HepG2 (cell line): ENCODE results near the gene INPP4B. TPM values are rescaled to one million over a fixed set of nuclear protein-coding genes. Genes with fewer than 3 reads are reported as not detected.

ENCODE experiments used
- ATAC-seq: fragments of 200-7000 bp; cut with Tn5 transposase; 3 replicates; pipeline ENCODE4 v1.9.1; 2020; ENCODE audit warnings: mild to moderate bottlenecking, moderate library complexity
- BruUV-seq: library from RNA; stranded (reverse); fragments of 400-500 nt; replicated peaks from 2 replicates; lab custom pipeline; 2021; lab: Mats Ljungman, UMichigan
- CTCF ChIA-PET: fragments of 300-600 bp; formaldehyde crosslinking; extraction: SDS; loops from one replicate; lab custom pipeline; 2021; ENCODE audit warnings: low total read pairs, inconsistent platforms, low intra/inter-chr PET ratio; lab: Yijun Ruan, JAX
- POLR2A ChIA-PET: fragments of 350-600 bp; sonication (Branson Sonifier 250); formaldehyde crosslinking; loops from one replicate; lab custom pipeline; 2020; ENCODE audit warnings: antibody characterized with exemption, inconsistent platforms; lab: Yijun Ruan, JAX
- DNase-seq: peaks from one replicate; pipeline ENCODE4 v3.0.0-alpha.2; 2015; ENCODE audit warnings: low spot score
- FAIRE-seq: peaks from 3 replicates; lab custom pipeline; 2011; peaks lifted over from hg19 to GRCh38; lab: Jason Lieb, UNC
- H2AFZ ChIP-seq: one replicate; pipeline ENCODE4 v1.6.1; 2011; ENCODE audit warnings: low read length, inconsistent platforms
- H3K27ac ChIP-seq: fragments of 300-600 bp; 3 replicates; pipeline ENCODE4 v1.8.0; 2011; ENCODE audit warnings: mixed run types, mild to moderate bottlenecking, mixed read lengths, low read length, inconsistent platforms; ENCODE audit not compliant: insufficient read depth; ENCODE audit errors: extremely low read length
- H3K27me3 ChIP-seq, 2 experiments: fragments of 200-600 bp in 1 of 2; 2 replicates in 1 of 2; 3 replicates in 1 of 2; pipeline versions ENCODE4 v1.6.0 to v1.8.0; 2011; ENCODE audit warnings: low read length in 2 of 2, mild to moderate bottlenecking in 2 of 2, moderate library complexity in 2 of 2, inconsistent platforms in 1 of 2; ENCODE audit not compliant: insufficient read depth in 2 of 2, control insufficient read depth in 1 of 2
- H3K36me3 ChIP-seq, 2 experiments: fragments of 200-600 bp in 1 of 2; replicated peaks in 1 of 2; 2 replicates in 1 of 2; 3 replicates in 1 of 2; pipeline versions ENCODE4 v1.5.1 to v1.8.0; 2011; ENCODE audit warnings: low read length in 2 of 2, inconsistent platforms in 1 of 2; ENCODE audit not compliant: insufficient read depth in 2 of 2, control insufficient read depth in 1 of 2
- H3K4me1 ChIP-seq: 2 replicates; pipeline ENCODE4 v1.5.1; 2012; ENCODE audit warnings: low read length, inconsistent platforms; ENCODE audit not compliant: insufficient read depth
- H3K4me2 ChIP-seq: 2 replicates; pipeline ENCODE4 v1.6.0; 2011; ENCODE audit warnings: low read depth, low read length, inconsistent platforms
- H3K4me3 ChIP-seq, 3 experiments: fragments of 200-600 bp in 1 of 3; sonication (generic), shearing (Covaris generic) in 1 of 3; replicated peaks in 1 of 3; 2 replicates each; pipeline ENCODE4 v1.5.1; 2011 to 2016; ENCODE audit warnings: low read length in 3 of 3, inconsistent platforms in 2 of 3, low read depth in 2 of 3, mild to moderate bottlenecking in 2 of 3, control low read depth in 1 of 3, mixed read lengths in 1 of 3; ENCODE audit not compliant: insufficient read depth in 1 of 3
- H3K79me2 ChIP-seq: one replicate; pipeline ENCODE4 v1.6.1; 2011; ENCODE audit warnings: low read length, inconsistent platforms; ENCODE audit not compliant: insufficient read depth
- H3K9ac ChIP-seq: 2 replicates; pipeline ENCODE4 v1.6.0; 2011; ENCODE audit warnings: mild to moderate bottlenecking, low read depth, low read length, inconsistent platforms; ENCODE audit not compliant: insufficient read depth
- H3K9me3 ChIP-seq: 2 replicates; pipeline ENCODE4 v1.5.1; 2012; ENCODE audit warnings: mild to moderate bottlenecking, low read length
- H4K20me1 ChIP-seq: 2 replicates; pipeline ENCODE4 v1.6.0; 2011; ENCODE audit warnings: inconsistent platforms, mild to moderate bottlenecking, low read length, moderate library complexity; ENCODE audit not compliant: insufficient read depth
- ARID2 ChIP-seq: sonication (generic); formaldehyde crosslinking; IDR thresholded peaks from 2 replicates; pipeline ENCODE4 v1.8.1; 2022; ENCODE audit warnings: mild to moderate bottlenecking, missing genetic modification reagents, borderline replicate concordance
- FOXA3 ChIP-seq: IDR thresholded peaks from 2 replicates; pipeline ENCODE4 v1.6.1; 2016; ENCODE audit warnings: missing genetic modification reagents, missing compliant biosample characterization
- HNRNPH1 ChIP-seq: fragments of 200-400 bp; formaldehyde crosslinking; optimal IDR thresholded peaks from 2 replicates; pipeline ENCODE3; 2017; ENCODE audit warnings: mild to moderate bottlenecking, low read depth, low read length
- MAF1 ChIP-seq: sonication (generic); formaldehyde crosslinking; IDR thresholded peaks from 2 replicates; pipeline ENCODE4 v1.5.0; 2020; ENCODE audit warnings: missing genetic modification reagents, borderline replicate concordance
- NR2F2 ChIP-seq: IDR thresholded peaks from 2 replicates; pipeline ENCODE4 v1.6.1; 2012; ENCODE audit warnings: low read depth, inconsistent platforms, borderline replicate concordance
- SYNCRIP ChIP-seq: fragments of 200-400 bp; formaldehyde crosslinking; IDR thresholded peaks from 2 replicates; pipeline ENCODE4 v1.6.1; 2018; ENCODE audit warnings: mild to moderate bottlenecking, low read depth, low read length; ENCODE audit not compliant: insufficient read depth
- TBX2 ChIP-seq: sonication (generic); formaldehyde crosslinking; IDR thresholded peaks from 2 replicates; pipeline ENCODE4 v1.5.0; 2020; ENCODE audit warnings: missing genetic modification reagents, mild to moderate bottlenecking, borderline replicate concordance
- TCF12 ChIP-seq, 2 experiments: fragments of 450-650 bp in 1 of 2; sonication (generic) in 1 of 2; formaldehyde crosslinking in 1 of 2; IDR thresholded peaks; 2 replicates each; pipeline versions ENCODE4 v1.6.1 to v1.8.0; 2017 to 2022; ENCODE audit warnings: antibody characterized with exemption in 1 of 2, mild to moderate bottlenecking in 1 of 2, missing genetic modification reagents in 1 of 2, moderate library complexity in 1 of 2
- ZBTB37 ChIP-seq: sonication (generic); formaldehyde crosslinking; IDR thresholded peaks from 2 replicates; pipeline ENCODE4 v1.4.0; 2020; ENCODE audit warnings: mild to moderate bottlenecking, missing genetic modification reagents
- ZNF383 ChIP-seq: sonication (generic); formaldehyde crosslinking; IDR thresholded peaks from 2 replicates; pipeline ENCODE4 v1.4.0; 2020; ENCODE audit warnings: missing genetic modification reagents, mild to moderate bottlenecking, borderline replicate concordance
- ZNF7 ChIP-seq: IDR thresholded peaks from 2 replicates; pipeline ENCODE4 v1.6.1; 2016; ENCODE audit warnings: missing biosample characterization, missing genetic modification reagents
- ZNF773 ChIP-seq: sonication (generic); formaldehyde crosslinking; IDR thresholded peaks from 2 replicates; pipeline ENCODE4 v1.4.0; 2020; ENCODE audit warnings: missing genetic modification reagents, borderline replicate concordance
- WGBS: methylation state at CpG from one replicate; pipeline ENCODE4 v1.1.6; 2017; ENCODE audit warnings: low lambda C conversion rate; 5-methylcytosine and 5-hydroxymethylcytosine counted together
- in situ Hi-C: cut with HindIII; loops from 2 replicates; pipeline ENCODE4 v1.10.0; 2017; ENCODE audit warnings: low pct_unique_long_range_greater_than_20kb; ENCODE audit not compliant: extremely low pct_ligation_motif_present
- intact Hi-C: fragments of 100-400 bp; cut with micrococcal nuclease; formaldehyde crosslinking; loops from one replicate; pipeline ENCODE4 v1.10.0; 2022; ENCODE audit not compliant: unreplicated experiment
- polyA plus RNA-seq, 8 experiments: library from polyadenylated mRNA; depleted of rRNA in 3 of 8; stranded (reverse) in 7 of 8; unstranded in 1 of 8; fragments of >200 nt; fragmentation: Illumina TruSeq in 4 of 8; extraction: Trizol in 4 of 8; gene quantifications; 2 replicates each; pipeline versions ENCODE4 v1.2.1 to v1.2.3, GENCODE V29; 2011 to 2016; ENCODE audit warnings: low read depth in 4 of 8, missing spikeins in 1 of 8, mixed read lengths in 1 of 8; ENCODE audit not compliant: insufficient read depth in 1 of 8
- total RNA-seq, 5 experiments: library from RNA; depleted of rRNA; stranded (reverse); fragments of >200 nt; fragmentation: Illumina TruSeq; extraction: Trizol; gene quantifications; 2 replicates each; pipeline ENCODE4 v1.2.3, GENCODE V29; 2016; ENCODE audit warnings: low read depth in 1 of 5
- TF ChIP-seq, protein P1 (sequence below): sonication (generic); formaldehyde crosslinking; IDR thresholded peaks from 2 replicates; pipeline ENCODE4 v1.8.0; 2022; ENCODE audit warnings: missing genetic modification reagents, low read depth, mild to moderate bottlenecking, borderline replicate concordance
- TF ChIP-seq, protein P2 (sequence below): sonication (generic); formaldehyde crosslinking; IDR thresholded peaks from 2 replicates; pipeline ENCODE4 v1.4.0; 2020; ENCODE audit warnings: mild to moderate bottlenecking, low read depth, missing genetic modification reagents
- TF ChIP-seq, protein P3 (sequence below): sonication (generic); formaldehyde crosslinking; IDR thresholded peaks from 2 replicates; pipeline ENCODE4 v1.8.0; 2022; ENCODE audit warnings: mild to moderate bottlenecking, missing genetic modification reagents, moderate library complexity

INPP4B gene
- total and polyA plus RNA-seq, 2 of the 13 experiments (the other 11 are each of a cell fraction or from before 2014, with no cell fraction given): not detected

DNA sequence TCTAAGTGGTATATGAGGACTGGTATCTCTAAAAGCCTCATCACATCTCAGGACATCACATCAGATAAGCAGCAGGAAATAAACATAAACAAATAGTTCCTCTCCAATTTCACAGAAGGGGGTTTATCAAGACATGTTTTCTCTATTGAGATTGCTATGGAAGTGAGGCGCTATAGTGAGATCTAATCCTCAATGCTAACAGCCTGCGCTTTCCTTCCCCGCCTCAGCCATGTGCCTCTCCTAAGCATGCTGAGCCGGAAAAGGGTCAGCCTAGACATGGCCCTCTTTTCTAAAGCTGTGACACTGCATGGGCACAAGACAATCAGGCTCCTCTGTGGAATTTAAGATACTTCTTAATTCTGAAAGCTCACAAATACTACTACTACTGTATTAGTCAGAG is 286.1 kb downstream of the INPP4B start:
- no peak for DNase-seq
- no peaks in the 10 kb centered on the region for H4K20me1 ChIP-seq
- H3K9me3 ChIP-seq: 0 out of 2 replicates have a peak, but pooled peaks cover 5% of the 10 kb centered on the region
- H3K4me3 ChIP-seq: no peak overlapping the region
- no peak overlapping the region for H3K4me2 ChIP-seq
- H3K79me2 ChIP-seq: no peaks in the 10 kb centered on the region
- no peak for ATAC-seq
- no TSS peak for BruUV-seq
- in situ Hi-C loops (no loop called here), intact Hi-C loops (no loop called here)
- no peaks in the 10 kb centered on the region for H3K36me3 ChIP-seq
- H2AFZ ChIP-seq: no peak overlapping the region
- no peaks in the 10 kb centered on the region for H3K27me3 ChIP-seq
- CTCF ChIA-PET: no interaction called here
- H3K9ac ChIP-seq: no peak overlapping the region
- no peak for FAIRE-seq
- H3K27ac ChIP-seq: no peak overlapping the region
- WGBS: 54% methylated on average over 4 of the region's 4 CpGs
- POLR2A ChIA-PET: no interaction called here
- no peaks in the 10 kb centered on the region for H3K4me1 ChIP-seq
- TF ChIP-seq SYNCRIP (no peak), NR2F2 (no peak), MAF1 (CRISPR knock-in tag) (no peak), ZBTB37 (CRISPR knock-in tag) (no peak), ARID2 (CRISPR knock-in tag) (no peak), HNRNPH1 (no peak), ZNF7 (CRISPR knock-in tag) (no peak), ZNF773 (no peak), TCF12 (IDR thresholded peaks at IDR 0.05) (no peak), TCF12 (CRISPR knock-in tag; IDR thresholded peaks at IDR 0.05) (no peak), FOXA3 (CRISPR knock-in tag) (no peak), ZNF383 (CRISPR knock-in tag) (no peak), TBX2 (CRISPR knock-in tag) (no peak)
- TF ChIP-seq, protein P1, sequence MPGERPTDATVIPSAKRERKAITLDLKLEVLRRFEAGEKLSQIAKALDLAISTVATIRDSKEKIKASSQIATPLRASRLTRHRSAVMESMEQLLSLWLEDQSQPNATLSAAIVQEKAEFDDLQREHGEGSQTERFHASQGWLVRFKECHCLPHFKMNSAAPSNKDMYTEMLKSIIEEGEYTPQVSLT (CRISPR knock-in tag): no peak
- TF ChIP-seq, protein P2, sequence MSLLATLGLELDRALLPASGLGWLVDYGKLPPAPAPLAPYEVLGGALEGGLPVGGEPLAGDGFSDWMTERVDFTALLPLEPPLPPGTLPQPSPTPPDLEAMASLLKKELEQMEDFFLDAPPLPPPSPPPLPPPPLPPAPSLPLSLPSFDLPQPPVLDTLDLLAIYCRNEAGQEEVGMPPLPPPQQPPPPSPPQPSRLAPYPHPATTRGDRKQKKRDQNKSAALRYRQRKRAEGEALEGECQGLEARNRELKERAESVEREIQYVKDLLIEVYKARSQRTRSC (CRISPR knock-in tag): no peak
- TF ChIP-seq, protein P3, sequence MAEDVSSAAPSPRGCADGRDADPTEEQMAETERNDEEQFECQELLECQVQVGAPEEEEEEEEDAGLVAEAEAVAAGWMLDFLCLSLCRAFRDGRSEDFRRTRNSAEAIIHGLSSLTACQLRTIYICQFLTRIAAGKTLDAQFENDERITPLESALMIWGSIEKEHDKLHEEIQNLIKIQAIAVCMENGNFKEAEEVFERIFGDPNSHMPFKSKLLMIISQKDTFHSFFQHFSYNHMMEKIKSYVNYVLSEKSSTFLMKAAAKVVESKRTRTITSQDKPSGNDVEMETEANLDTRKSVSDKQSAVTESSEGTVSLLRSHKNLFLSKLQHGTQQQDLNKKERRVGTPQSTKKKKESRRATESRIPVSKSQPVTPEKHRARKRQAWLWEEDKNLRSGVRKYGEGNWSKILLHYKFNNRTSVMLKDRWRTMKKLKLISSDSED (CRISPR knock-in tag): no peak
